Activated CD8-positive, alpha-beta T cell treated with anti-CD3 and anti-CD28 coated beads, Interleukin-2, amount 10 ng/mL, durations not matched to agents 7 days and 5 days (primary cell): Measurements from ENCODE around the gene HSPE1. TPM values are rescaled to one million over a fixed set of nuclear protein-coding genes. Genes with fewer than 3 reads are reported as not detected.
"Not testable (repeated sequence)": the region's sequence is repeated elsewhere in the genome, so short reads cannot be mapped to it uniquely, and the experiment has no call there.

Experiments used
- ATAC-seq: fragments of 150-1000 bp; cut with Tn5 transposase; one replicate; pipeline ENCODE4 v1.10.0; 2021; ENCODE audit warnings: moderate library complexity
- CTCF ChIA-PET: fragments of 350-600 bp; sonication (Branson Sonifier 250); formaldehyde crosslinking; loops from one replicate; lab custom pipeline; 2021; ENCODE audit warnings: antibody characterized with exemption; lab: Charles Lee
- POLR2A ChIA-PET: fragments of 350-600 bp; sonication (Branson Sonifier 250); formaldehyde crosslinking; loops from one replicate; lab custom pipeline; 2021; ENCODE audit warnings: antibody characterized with exemption; lab: Charles Lee
- DNase-seq: peaks from one replicate; pipeline ENCODE4 v3.0.0-alpha.2; 2020
- H3K27ac Mint-ChIP-seq: one replicate; pipeline ENCODE4 v1.8.0; 2021; ENCODE audit warnings: mild to moderate bottlenecking, mixed read lengths
- H3K27me3 Mint-ChIP-seq: one replicate; pipeline ENCODE4 v1.8.0; 2021; ENCODE audit warnings: low read depth, mixed read lengths
- H3K36me3 Mint-ChIP-seq: one replicate; pipeline ENCODE4 v1.8.0; 2021; ENCODE audit warnings: low read depth, mixed read lengths
- H3K4me1 Mint-ChIP-seq: one replicate; pipeline ENCODE4 v1.8.0; 2021; ENCODE audit warnings: low read depth, mixed read lengths
- H3K4me3 Mint-ChIP-seq: one replicate; pipeline ENCODE4 v1.8.0; 2021; ENCODE audit warnings: mild to moderate bottlenecking, mixed read lengths
- H3K9me3 Mint-ChIP-seq: one replicate; pipeline ENCODE4 v1.8.0; 2022; ENCODE audit warnings: mixed read lengths; ENCODE audit not compliant: insufficient read depth
- total RNA-seq, 2 experiments: library from RNA; stranded (reverse); gene quantifications; one replicate each; pipeline ENCODE4 v1.2.3, GENCODE V29; 2021

HSPE1 gene
- total RNA-seq, 2 experiments from 2014 or later: 153 to 162 TPM

GRCh38 chr2:197515315-197515738, 15.1 kb downstream of the HSPE1 start:
- peaks cover 13% of the 10 kb centered on the region for H3K36me3 Mint-ChIP-seq
- peaks cover 3% of the 10 kb centered on the region for H3K9me3 Mint-ChIP-seq
- CTCF ChIA-PET: interaction anchor here (2.4 kb wide), 1 partner anchor 14 kb away, joined by 15 read pairs; the partner anchor contains the start of genes HSPD1 and HSPE1
- peak overlapping the region; percentile 91 for H3K27ac Mint-ChIP-seq
- DNase-seq (no peak), ATAC-seq (peak; percentile 6)
- POLR2A ChIA-PET: interaction anchor here (0.7 to 5.8 kb wide), 9 partner anchors 10 to 190 kb away, joined by 3 to 134 read pairs (median 5); partner anchors contain the start of genes COQ10B, HSPD1, HSPE1 and MARS2
- H3K4me1 Mint-ChIP-seq: peaks cover 33% of the 10 kb centered on the region
- no peaks in the 10 kb centered on the region for H3K27me3 Mint-ChIP-seq
- peak overlapping the region; percentile 91 for H3K4me3 Mint-ChIP-seq

DNA sequence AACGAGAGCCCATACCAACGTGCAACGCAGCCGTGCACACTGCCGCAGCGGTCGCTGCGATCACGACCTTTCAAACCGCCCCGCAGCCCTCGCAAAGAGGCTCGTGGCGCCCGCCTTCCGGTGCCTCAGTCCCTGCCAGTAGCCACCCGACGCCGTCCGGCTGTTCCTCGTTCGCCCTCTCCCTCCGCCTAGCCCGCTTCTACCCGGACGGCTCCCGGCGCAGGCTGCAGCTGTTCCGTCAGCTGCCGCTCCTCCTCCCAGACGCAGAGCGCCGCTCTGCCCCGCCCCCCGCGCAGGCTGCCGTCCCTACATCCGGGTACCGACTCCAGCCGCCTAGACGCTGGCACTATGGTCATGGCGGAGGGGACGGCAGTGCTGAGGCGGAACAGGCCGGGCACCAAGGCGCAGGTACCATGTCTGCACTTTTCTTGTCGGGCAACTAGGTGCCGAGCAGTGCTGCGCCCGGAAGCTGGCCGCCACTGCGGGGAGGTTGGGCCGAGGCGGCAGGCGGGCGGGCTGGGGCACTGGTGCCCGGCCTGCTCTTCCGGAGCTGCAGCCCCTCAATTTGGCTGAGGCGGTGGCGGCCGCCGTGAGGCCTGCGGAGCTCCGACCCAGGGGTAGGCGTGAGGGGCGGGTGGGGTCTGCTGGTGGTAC, 15.7 kb downstream of the HSPE1 start, which contains the start of gene MOB4:
Gene MOB4 (plus strand): TSS at position 328 of the 654 bp plus-strand sequence. CDS start 21 bp downstream, at position 349.
- Mint-ChIP-seq H3K4me1 (peaks cover 34% of the 10 kb centered on the region), H3K27ac (peak within 1 kb of the TSS; percentile 91), H3K4me3 (peak within 1 kb of the TSS; percentile 91), H3K9me3 (peaks cover 3% of the 10 kb centered on the region), H3K27me3 (no peaks in the 10 kb centered on the region), H3K36me3 (peaks cover 17% of the 10 kb centered on the region)
- ChIA-PET POLR2A (interaction anchor here (0.7 to 5.8 kb wide), 16 partner anchors 9 to 765 kb away, joined by 3 to 134 read pairs (median 4); partner anchors contain the start of genes COQ10B, HSPD1, HSPE1 and MARS2), CTCF (interaction anchor here (2.4 kb wide), 1 partner anchor 15 kb away, joined by 15 read pairs; the partner anchor contains the start of genes HSPD1 and HSPE1)
- peak; percentile 92 for ATAC-seq
- peak; percentile 95 for DNase-seq

DNA sequence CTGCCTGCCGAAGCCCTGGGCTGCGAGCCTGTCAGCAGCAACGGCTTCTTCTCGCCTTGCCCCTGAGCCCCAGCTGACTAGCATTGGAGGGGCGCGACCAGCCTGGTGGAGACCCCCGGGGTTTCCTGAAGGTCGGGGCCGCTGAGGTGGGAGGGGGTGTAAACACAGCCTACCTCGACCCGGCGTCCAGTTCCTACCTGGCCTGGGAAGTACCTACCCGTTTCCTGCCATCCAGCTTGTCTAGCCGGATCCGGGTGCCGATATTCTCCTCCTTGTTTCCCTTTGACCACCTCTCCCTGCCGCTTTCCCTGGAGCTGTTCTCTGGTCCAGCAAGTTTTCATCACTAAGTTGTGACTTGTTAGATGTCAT, 16.2 kb downstream of the HSPE1 start:
- peaks cover 34% of the 10 kb centered on the region for H3K4me1 Mint-ChIP-seq
- CTCF ChIA-PET: interaction anchor here (1.4 to 2.4 kb wide), 2 partner anchors 15 to 263 kb away, joined by 3 to 15 read pairs; partner anchors contain the start of genes HSPD1 and HSPE1
- POLR2A ChIA-PET: interaction anchor here (0.6 to 5.8 kb wide), 15 partner anchors 8 to 765 kb away, joined by 3 to 134 read pairs (median 4); partner anchors contain the start of genes COQ10B, HSPD1, HSPE1 and MARS2

GRCh38 chr2:197517150-197517549, 17.0 kb downstream of the HSPE1 start:
- ATAC-seq (no peak), DNase-seq (no peak)
- peaks cover 34% of the 10 kb centered on the region for H3K4me1 Mint-ChIP-seq
- no peak overlapping the region for H3K27ac Mint-ChIP-seq
- no peaks in the 10 kb centered on the region for H3K27me3 Mint-ChIP-seq
- peaks cover 3% of the 10 kb centered on the region for H3K9me3 Mint-ChIP-seq
- POLR2A ChIA-PET: interaction anchor here (0.6 to 5.8 kb wide), 6 partner anchors 15 to 626 kb away, joined by 3 to 134 read pairs (median 5); partner anchors contain the start of genes COQ10B, HSPD1, HSPE1 and SF3B1
- peak overlapping the region; percentile 91 for H3K4me3 Mint-ChIP-seq
- CTCF ChIA-PET: interaction anchor here (1.4 to 2.4 kb wide), 2 partner anchors 16 to 262 kb away, joined by 3 to 15 read pairs; partner anchors contain the start of genes HSPD1 and HSPE1
- peaks cover 25% of the 10 kb centered on the region for H3K36me3 Mint-ChIP-seq

More for the DNA sequence above, 16.2 kb downstream of the HSPE1 start:
- peak overlapping the region; percentile 91 for H3K27ac Mint-ChIP-seq
- peak overlapping the region; percentile 91 for H3K4me3 Mint-ChIP-seq
- no peaks in the 10 kb centered on the region for H3K27me3 Mint-ChIP-seq
- DNase-seq: peak; percentile 38
- peaks cover 3% of the 10 kb centered on the region for H3K9me3 Mint-ChIP-seq
- peaks cover 21% of the 10 kb centered on the region for H3K36me3 Mint-ChIP-seq
- peak; percentile 10 for ATAC-seq

DNA sequence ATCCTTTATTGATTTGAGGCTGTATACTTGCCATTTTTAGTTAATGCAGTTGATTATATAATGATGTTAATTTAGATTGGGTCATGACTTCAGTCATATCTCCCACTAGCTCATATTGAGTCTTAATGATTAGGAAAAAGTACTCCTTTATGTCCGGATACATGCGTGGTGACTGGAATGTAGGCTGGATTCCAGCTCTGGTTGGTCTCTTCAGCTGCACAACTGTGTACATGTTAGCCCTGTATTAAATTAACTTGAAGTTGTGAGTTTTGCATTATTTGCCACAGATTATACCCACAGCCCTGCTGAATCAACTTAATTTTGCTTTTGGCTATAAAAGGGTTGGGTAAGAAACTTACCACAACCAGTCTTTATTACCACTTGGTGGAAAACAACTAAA, 38.2 kb downstream of the HSPE1 start:
- H3K27ac Mint-ChIP-seq: no peak overlapping the region
- ChIA-PET POLR2A (no interaction called here), CTCF (interaction anchor here (0.7 kb wide), 1 partner anchor 16 kb away, joined by 3 read pairs; no protein-coding TSS in a partner anchor)
- peaks cover 74% of the 10 kb centered on the region for H3K36me3 Mint-ChIP-seq
- H3K9me3 Mint-ChIP-seq: no peaks in the 10 kb centered on the region
- ATAC-seq (no peak), DNase-seq (no peak)
- no peaks in the 10 kb centered on the region for H3K27me3 Mint-ChIP-seq
- H3K4me3 Mint-ChIP-seq: no peak overlapping the region
- H3K4me1 Mint-ChIP-seq: peaks cover 23% of the 10 kb centered on the region

DNA sequence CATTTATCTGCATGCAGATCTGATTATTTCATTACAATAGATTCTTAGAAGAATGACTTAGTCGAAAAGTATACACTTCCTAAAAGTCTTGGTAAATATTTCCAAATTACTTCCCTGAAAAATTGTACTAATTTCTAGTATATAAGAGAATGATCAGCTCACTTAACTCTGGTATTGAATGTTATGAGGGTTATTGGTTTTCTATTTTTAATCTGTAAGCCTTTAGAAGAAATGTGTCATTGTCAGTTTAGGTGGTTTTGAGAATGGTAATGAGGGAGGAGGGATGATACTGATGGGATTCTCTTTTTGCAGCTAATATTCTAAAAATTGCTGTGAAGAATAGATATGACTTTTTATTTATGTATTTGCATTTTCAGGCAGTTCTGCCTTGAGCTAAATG, 39.6 kb downstream of the HSPE1 start:
- H3K4me1 Mint-ChIP-seq: peaks cover 14% of the 10 kb centered on the region

GRCh38 chr2:197543206-197543605, 43.0 kb downstream of the HSPE1 start:
- POLR2A ChIA-PET: no interaction called here
- Mint-ChIP-seq H3K27me3 (no peaks in the 10 kb centered on the region), H3K4me3 (no peak overlapping the region), H3K27ac (no peak overlapping the region), H3K36me3 (peaks cover 63% of the 10 kb centered on the region), H3K4me1 (peaks cover 9% of the 10 kb centered on the region), H3K9me3 (no peaks in the 10 kb centered on the region)
- CTCF ChIA-PET: no interaction called here
- ATAC-seq (no peak), DNase-seq (no peak)

More for the DNA sequence above, 39.6 kb downstream of the HSPE1 start:
- Mint-ChIP-seq H3K27ac (no peak overlapping the region), H3K4me3 (no peak overlapping the region), H3K36me3 (peaks cover 69% of the 10 kb centered on the region), H3K9me3 (no peaks in the 10 kb centered on the region), H3K27me3 (no peaks in the 10 kb centered on the region)
- ChIA-PET POLR2A (interaction anchor here (0.9 to 1.0 kb wide), 3 partner anchors 23 to 106 kb away, joined by 3 to 4 read pairs (median 3); no protein-coding TSS in a partner anchor), CTCF (interaction anchor here (1.0 kb wide), 1 partner anchor 15 kb away, joined by 3 read pairs; no protein-coding TSS in a partner anchor)
- DNase-seq (no peak), ATAC-seq (no peak)

- DNase-seq (no peak), ATAC-seq (no peak)
- Mint-ChIP-seq H3K9me3 (no peaks in the 10 kb centered on the region), H3K36me3 (peaks cover 54% of the 10 kb centered on the region), H3K27ac (no peak overlapping the region), H3K4me3 (no peak overlapping the region), H3K4me1 (no peaks in the 10 kb centered on the region), H3K27me3 (no peaks in the 10 kb centered on the region)
- ChIA-PET POLR2A (interaction anchor here (1.2 kb wide), 1 partner anchor 32 kb away, joined by 3 read pairs; no protein-coding TSS in a partner anchor), CTCF (no interaction called here)
These were observed 47.2 kb downstream of the HSPE1 start for GRCh38 chr2:197547163-197547900.

DNA sequence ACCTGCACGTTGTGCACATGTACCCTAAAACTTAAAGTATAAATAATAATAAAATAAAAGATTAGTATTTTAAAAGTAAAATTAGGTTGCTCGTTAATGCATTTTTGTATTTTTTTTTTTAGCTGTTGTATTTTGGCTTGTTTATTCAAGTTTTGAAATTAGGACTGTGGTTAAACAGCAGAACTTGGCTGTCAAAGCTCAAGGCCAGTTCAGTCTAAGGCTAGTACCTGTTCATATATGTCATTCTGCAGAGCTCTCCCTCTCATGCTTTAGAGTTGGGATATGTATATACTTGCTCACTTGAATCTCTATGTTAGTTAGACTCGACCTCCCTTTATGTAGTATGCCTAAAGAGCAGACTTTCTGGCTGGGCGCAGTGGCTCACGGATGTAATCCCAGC, 48.4 kb downstream of the HSPE1 start:
- no peaks in the 10 kb centered on the region for H3K4me1 Mint-ChIP-seq
- peaks cover 53% of the 10 kb centered on the region for H3K36me3 Mint-ChIP-seq
- ChIA-PET CTCF (no interaction called here), POLR2A (no interaction called here)
- ATAC-seq: no peak
- no peaks in the 10 kb centered on the region for H3K27me3 Mint-ChIP-seq
- H3K27ac Mint-ChIP-seq: no peak overlapping the region
- no peak for DNase-seq
- H3K4me3 Mint-ChIP-seq: no peak overlapping the region
- no peaks in the 10 kb centered on the region for H3K9me3 Mint-ChIP-seq

DNA sequence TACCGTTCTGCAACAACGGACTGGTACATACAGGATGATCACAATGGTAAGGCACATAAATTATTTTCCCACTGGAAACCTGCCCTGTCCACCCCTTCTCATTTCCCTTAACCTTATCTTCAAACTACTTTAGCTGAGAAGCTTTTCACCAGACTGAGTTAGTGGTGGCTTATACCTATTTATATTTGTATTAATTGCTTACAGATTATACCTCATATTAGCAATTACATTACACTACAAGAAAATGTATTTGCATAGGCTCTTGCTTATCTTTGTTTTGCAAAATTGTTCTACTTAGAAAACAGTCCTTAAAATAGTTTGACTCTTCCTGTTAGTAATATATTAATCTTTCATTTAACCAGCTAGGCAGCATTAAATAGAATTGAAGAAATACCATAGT, 51.1 kb downstream of the HSPE1 start:
- H3K27ac Mint-ChIP-seq, H3K4me3 Mint-ChIP-seq, POLR2A ChIA-PET, ATAC-seq, DNase-seq, CTCF ChIA-PET, H3K4me1 Mint-ChIP-seq, H3K9me3 Mint-ChIP-seq, H3K27me3 Mint-ChIP-seq: not testable (repeated sequence)
- peaks cover 45% of the 10 kb centered on the region for H3K36me3 Mint-ChIP-seq
